ENCODE measurements around the gene PIWIL1.

GRCh38 chr12:130298322-130299021 lies 39.2 kb upstream of the PIWIL1 start:
- TF ChIP-seq CTCF (IDR thresholded peaks at IDR 0.05; ENCODE audit: extremely low read depth in 1 of 2, insufficient read depth in 1 of 2, low read depth in 1 of 2, low read length in 2 of 2) (no peak), JUN (IDR thresholded peaks at IDR 0.05; ENCODE audit: borderline replicate concordance, insufficient read depth, insufficient read length, low read depth) (no peak)

Data from endothelial cell of umbilical vein (primary cell).